RWPE1 (cell line): Measurements from ENCODE around the gene SLC25A46.

Source experiments
- CTCF ChIA-PET: fragments of 350-600 bp; sonication (Branson Sonifier 250); formaldehyde crosslinking; extraction: SDS; loops from one replicate; lab custom pipeline; 2021; lab: Yijun Ruan, JAX
- POLR2A ChIA-PET: fragments of 400-600 bp; formaldehyde crosslinking; extraction: SDS; loops from one replicate; lab custom pipeline; 2020; ENCODE audit warnings: antibody characterized with exemption; ENCODE audit not compliant: low non-redundant PET; lab: Yijun Ruan, JAX
- DNase-seq: peaks from one replicate; pipeline ENCODE4 v3.0.0; 2012; ENCODE audit warnings: low spot score
- H3K27ac ChIP-seq: fragments of 450-650 bp; 2 replicates; pipeline ENCODE4 v1.5.1; 2017
- CTCF ChIP-seq: fragments of 450-650 bp; conservative IDR thresholded peaks from 2 replicates; pipeline ENCODE4 v1.5.1; 2017; ENCODE audit warnings: low read depth, mild to moderate bottlenecking

The SLC25A46 gene

GRCh38 chr5:110753600-110753999 lies 14.8 kb downstream of the SLC25A46 start:
- ChIA-PET CTCF (no interaction called here), POLR2A (no interaction called here)
- no peak for DNase-seq
- TF ChIP-seq CTCF: no peak
- no peak overlapping the region for H3K27ac ChIP-seq

- DNase-seq: no peak
- CTCF ChIA-PET: no interaction called here
Observed at GRCh38 chr5:110754181-110754580, 15.4 kb downstream of the SLC25A46 start.

GRCh38 chr5:110757118-110757729 lies 18.4 kb downstream of the SLC25A46 start:
- peak; percentile 77 for TF ChIP-seq CTCF
- ChIA-PET POLR2A (no interaction called here), CTCF (interaction anchor here (0.7 to 1.2 kb wide), 5 partner anchors 10 to 336 kb away, joined by 3 to 6 read pairs (median 4); partner anchors contain the start of gene WDR36)
- peak; percentile 32 for DNase-seq
- no peak overlapping the region for H3K27ac ChIP-seq

More at GRCh38 chr5:110754181-110754580, 15.4 kb downstream of the SLC25A46 start:
- H3K27ac ChIP-seq: no peak overlapping the region
- no peak for TF ChIP-seq CTCF
- POLR2A ChIA-PET: no interaction called here

GRCh38 chr5:110760158-110760557 lies 21.4 kb downstream of the SLC25A46 start:
- POLR2A ChIA-PET: no interaction called here
- TF ChIP-seq CTCF: no peak
- H3K27ac ChIP-seq: no peak overlapping the region
- CTCF ChIA-PET: no interaction called here
- DNase-seq: no peak

- no peak for TF ChIP-seq CTCF
- no peak overlapping the region for H3K27ac ChIP-seq
- ChIA-PET POLR2A (no interaction called here), CTCF (interaction anchor here (0.6 kb wide), 1 partner anchor 1392 kb away, joined by 6 read pairs; no protein-coding TSS in a partner anchor)
- no peak for DNase-seq
Observed at GRCh38 chr5:110768138-110768860, 29.5 kb downstream of the SLC25A46 start.

GRCh38 chr5:110769000-110769681 lies 30.3 kb downstream of the SLC25A46 start:
- no peak for TF ChIP-seq CTCF
- no peak overlapping the region for H3K27ac ChIP-seq
- CTCF ChIA-PET: interaction anchor here (0.6 kb wide), 1 partner anchor 1391 kb away, joined by 6 read pairs; no protein-coding TSS in a partner anchor
- POLR2A ChIA-PET: no interaction called here
- no peak for DNase-seq
